Vagina (tissue), 2 donors: ENCODE data around the gene BCAS3. TPM values are rescaled to one million over a fixed set of nuclear protein-coding genes. Genes with fewer than 3 reads are reported as not detected.

Experiments used
- DNase-seq, 2 donors: peaks; one replicate each; pipeline ENCODE4 v3.0.0-alpha.2; 2017; ENCODE audit errors: extremely low spot score in 2 of 2
- H3K27ac ChIP-seq: fragments of 200-600 bp; sonication (generic); one replicate; pipeline ENCODE4 v1.5.1; 2019
- H3K27me3 ChIP-seq: fragments of 200-600 bp; sonication (generic); one replicate; pipeline ENCODE4 v1.5.1; 2019
- H3K36me3 ChIP-seq, 2 donors: fragments of 200-600 bp; sonication (generic); one replicate each; pipeline ENCODE4 v1.5.1; 2017 to 2019
- H3K4me1 ChIP-seq: fragments of 200-600 bp; sonication (generic); one replicate; pipeline ENCODE4 v1.5.1; 2019
- H3K4me3 ChIP-seq, 2 donors: fragments of 200-600 bp; sonication (generic); 1 replicate in 1 of 2; 2 replicates in 1 of 2; pipeline ENCODE4 v1.5.1; 2016 to 2019
- H3K9me3 ChIP-seq: fragments of 200-600 bp; sonication (generic); one replicate; pipeline ENCODE4 v1.5.1; 2019
- POLR2A ChIP-seq, 2 donors: fragments of 450-650 bp; IDR thresholded peaks; one replicate each; pipeline ENCODE4 v1.6.1; 2017; ENCODE audit warnings: antibody characterized with exemption in 2 of 2, mild to moderate bottlenecking in 2 of 2, moderate library complexity in 2 of 2
- POLR2AphosphoS5 ChIP-seq, 2 donors: sonication (generic); formaldehyde crosslinking; IDR thresholded peaks; one replicate each; pipeline ENCODE4 v1.9.0; 2017; ENCODE audit warnings: antibody characterized with exemption in 2 of 2, mild to moderate bottlenecking in 2 of 2, low read depth in 1 of 2; ENCODE audit not compliant: insufficient read depth in 1 of 2
- intact Hi-C: fragments of 100-400 bp; cut with DNase I; formaldehyde crosslinking; loops from one replicate; pipeline ENCODE4 v1.15.1; 2023
- total RNA-seq: library from RNA; depleted of rRNA; stranded (reverse); fragments of >200 nt; gene quantifications from one replicate; pipeline ENCODE4 v1.2.3, GENCODE V29; 2016
- TF ChIP-seq, protein P1 (sequence below), 3 experiments: fragments of 450-650 bp in 2 of 3; fragments of 200-600 bp in 1 of 3; sonication (generic) in 1 of 3; IDR thresholded peaks; one replicate each; pipeline ENCODE4 v1.5.1; 2017 to 2019; ENCODE audit warnings: antibody characterized with exemption in 3 of 3, mild to moderate bottlenecking in 2 of 3, moderate library complexity in 2 of 3

The BCAS3 gene
- total RNA-seq, 1 donor from 2014 or later = 33.1 TPM

DNA sequence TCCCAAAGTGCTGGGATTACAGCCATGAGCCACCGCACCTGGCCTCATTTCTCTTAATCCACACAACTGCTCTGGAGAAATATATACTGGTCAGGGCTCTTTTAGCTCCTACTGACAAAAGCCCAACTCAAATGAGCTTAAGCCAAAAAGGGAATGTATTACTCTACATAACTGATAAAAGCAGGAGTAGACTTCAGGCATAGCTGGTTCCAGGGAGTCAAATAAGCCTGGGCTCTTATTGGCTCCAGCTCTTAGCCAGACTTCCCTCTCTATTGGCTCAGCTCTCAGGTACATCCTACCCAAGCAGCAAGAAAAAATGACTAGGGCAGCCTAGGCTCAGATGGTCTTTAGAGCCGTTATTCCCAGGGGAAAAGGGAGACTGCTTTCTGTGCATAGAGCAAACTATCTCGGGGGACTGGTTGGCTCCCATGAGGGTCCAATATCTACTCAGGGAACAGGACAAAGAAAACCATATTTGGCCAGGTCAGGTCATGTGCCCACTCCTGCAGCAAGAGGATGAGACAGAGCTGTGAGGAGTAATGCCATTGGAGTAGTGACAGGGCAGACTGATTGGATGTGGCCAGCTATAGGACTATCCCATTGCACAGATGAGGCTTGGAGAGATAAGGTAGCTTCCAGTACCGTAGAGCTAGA, 743.2 kb downstream of the BCAS3 start:
- peak; percentile 37 to 64 for DNase-seq
- intact Hi-C loops = no loop called here

DNA sequence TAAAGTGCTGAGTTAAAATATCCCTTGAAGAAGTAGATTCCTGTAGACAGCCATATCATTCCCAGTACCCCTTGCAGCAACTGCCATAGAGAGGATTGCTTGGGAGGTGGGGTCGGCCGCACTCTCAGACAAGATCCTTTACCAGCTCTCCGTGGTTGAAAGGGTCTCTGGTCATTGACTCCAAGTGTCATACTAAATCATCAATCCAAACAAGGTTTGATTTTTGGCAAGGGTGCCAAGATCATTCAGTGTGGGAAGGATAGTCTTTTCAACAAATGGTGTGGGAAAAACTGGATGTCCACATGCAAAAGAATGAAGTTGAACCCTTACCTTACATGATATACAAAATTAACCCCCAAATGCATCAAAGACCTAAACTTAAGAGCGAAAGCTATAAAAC, 743.8 kb downstream of the BCAS3 start:
- intact Hi-C loops = no loop called here

More for the DNA sequence above, 743.2 kb downstream of the BCAS3 start:
- H3K27ac ChIP-seq = no peak overlapping the region
- no peak overlapping the region for H3K4me3 ChIP-seq
- peaks cover 15% of the 10 kb centered on the region for H3K4me1 ChIP-seq
- no peaks in the 10 kb centered on the region for H3K9me3 ChIP-seq
- no peaks in the 10 kb centered on the region for H3K27me3 ChIP-seq
- no peaks in the 10 kb centered on the region for H3K36me3 ChIP-seq
- TF ChIP-seq POLR2A (IDR thresholded peaks at IDR 0.05) (no peak), POLR2AphosphoS5 (IDR thresholded peaks at IDR 0.05; ENCODE audit: insufficient read depth in 1 of 2, low read depth in 1 of 2) (no peak)
- TF ChIP-seq, protein P1, sequence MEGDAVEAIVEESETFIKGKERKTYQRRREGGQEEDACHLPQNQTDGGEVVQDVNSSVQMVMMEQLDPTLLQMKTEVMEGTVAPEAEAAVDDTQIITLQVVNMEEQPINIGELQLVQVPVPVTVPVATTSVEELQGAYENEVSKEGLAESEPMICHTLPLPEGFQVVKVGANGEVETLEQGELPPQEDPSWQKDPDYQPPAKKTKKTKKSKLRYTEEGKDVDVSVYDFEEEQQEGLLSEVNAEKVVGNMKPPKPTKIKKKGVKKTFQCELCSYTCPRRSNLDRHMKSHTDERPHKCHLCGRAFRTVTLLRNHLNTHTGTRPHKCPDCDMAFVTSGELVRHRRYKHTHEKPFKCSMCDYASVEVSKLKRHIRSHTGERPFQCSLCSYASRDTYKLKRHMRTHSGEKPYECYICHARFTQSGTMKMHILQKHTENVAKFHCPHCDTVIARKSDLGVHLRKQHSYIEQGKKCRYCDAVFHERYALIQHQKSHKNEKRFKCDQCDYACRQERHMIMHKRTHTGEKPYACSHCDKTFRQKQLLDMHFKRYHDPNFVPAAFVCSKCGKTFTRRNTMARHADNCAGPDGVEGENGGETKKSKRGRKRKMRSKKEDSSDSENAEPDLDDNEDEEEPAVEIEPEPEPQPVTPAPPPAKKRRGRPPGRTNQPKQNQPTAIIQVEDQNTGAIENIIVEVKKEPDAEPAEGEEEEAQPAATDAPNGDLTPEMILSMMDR (IDR thresholded peaks at IDR 0.05) = no peak

DNA sequence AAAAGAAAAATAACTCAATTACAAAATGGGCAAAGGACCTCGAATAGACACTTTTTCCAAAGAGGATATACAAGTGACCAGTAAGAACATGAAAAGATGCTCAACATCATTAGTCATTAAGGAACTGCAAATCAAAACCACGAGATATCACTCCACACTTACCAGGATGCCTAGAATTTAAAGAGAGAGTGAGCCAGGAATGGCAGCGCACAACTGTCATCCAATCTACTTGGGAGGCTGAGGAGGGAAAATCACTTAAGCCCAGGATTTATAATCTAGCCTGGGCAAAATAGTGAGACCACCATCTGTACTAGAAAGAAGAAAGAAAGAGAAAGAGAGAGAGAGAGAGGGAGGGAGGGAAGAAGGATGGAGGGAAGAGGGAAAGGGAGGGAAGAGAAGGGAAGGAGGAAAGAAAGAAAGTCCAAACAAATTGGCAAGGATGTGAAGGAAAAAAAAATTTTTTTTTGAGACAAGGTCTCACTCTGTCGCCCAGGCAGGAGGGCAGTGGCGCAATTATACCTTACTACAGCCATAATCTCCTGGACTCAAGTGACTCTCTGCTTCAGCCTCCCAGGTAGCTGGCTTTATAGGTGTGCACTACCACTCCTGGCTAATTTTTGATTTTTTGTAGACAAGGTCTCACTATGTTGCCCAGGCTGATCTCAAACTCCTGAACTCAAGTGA, 744.6 kb downstream of the BCAS3 start:
- Histone ChIP-seq H3K9me3 (no peaks in the 10 kb centered on the region), H3K27me3 (no peaks in the 10 kb centered on the region), H3K27ac (no peak overlapping the region), H3K4me1 (peaks cover 2% of the 10 kb centered on the region), H3K4me3 (no peak overlapping the region), H3K36me3 (no peaks in the 10 kb centered on the region)
- TF ChIP-seq POLR2A (IDR thresholded peaks at IDR 0.05) = no peak
- no peak for TF ChIP-seq POLR2AphosphoS5 (IDR thresholded peaks at IDR 0.05; ENCODE audit: insufficient read depth in 1 of 2, low read depth in 1 of 2)
- TF ChIP-seq, protein P1 (IDR thresholded peaks at IDR 0.05) = no peak
- DNase-seq = no peak
- intact Hi-C loops = no loop called here

More for the DNA sequence above, 743.8 kb downstream of the BCAS3 start:
- no peak overlapping the region for H3K27ac ChIP-seq
- no peak overlapping the region for H3K4me3 ChIP-seq
- no peaks in the 10 kb centered on the region for H3K9me3 ChIP-seq
- DNase-seq = no peak
- H3K27me3 ChIP-seq = no peaks in the 10 kb centered on the region
- H3K4me1 ChIP-seq = peaks cover 9% of the 10 kb centered on the region
- H3K36me3 ChIP-seq = no peaks in the 10 kb centered on the region
- TF ChIP-seq POLR2AphosphoS5 (IDR thresholded peaks at IDR 0.05; ENCODE audit: insufficient read depth in 1 of 2, low read depth in 1 of 2) = no peak
- TF ChIP-seq POLR2A (IDR thresholded peaks at IDR 0.05) = no peak
- TF ChIP-seq, protein P1 (IDR thresholded peaks at IDR 0.05) = no peak

- Histone ChIP-seq H3K4me1 (no peaks in the 10 kb centered on the region), H3K27ac (no peak overlapping the region), H3K4me3 (no peak overlapping the region), H3K36me3 (no peaks in the 10 kb centered on the region), H3K27me3 (no peaks in the 10 kb centered on the region), H3K9me3 (no peaks in the 10 kb centered on the region)
- intact Hi-C loops = no loop called here
- TF ChIP-seq, protein P1 (IDR thresholded peaks at IDR 0.05) = no peak
- no peak for TF ChIP-seq POLR2A (IDR thresholded peaks at IDR 0.05)
- TF ChIP-seq POLR2AphosphoS5 (IDR thresholded peaks at IDR 0.05; ENCODE audit: insufficient read depth in 1 of 2, low read depth in 1 of 2) = no peak
- no peak for DNase-seq
These were observed 745.2 kb downstream of the BCAS3 start for GRCh38 chr17:61422869-61423268.
